Neural progenitor cell (in vitro differentiated cells): Measurements from ENCODE around the gene MYH6. TPM values are rescaled to one million over a fixed set of nuclear protein-coding genes. Genes with fewer than 3 reads are reported as not detected.
A peak's percentile ranks its signal among the peaks of the same experiment; 100 is the strongest.

Experiments used
- DNase-seq: peaks from one replicate; pipeline ENCODE4 v3.0.0-alpha.2; 2016; ENCODE audit warnings: low spot score
- H2AFZ ChIP-seq: fragments of 200-600 bp; sonication (generic); replicated peaks from 2 replicates; pipeline ENCODE4 v1.6.1; 2016; ENCODE audit warnings: antibody characterized with exemption
- H3F3A ChIP-seq: fragments of 200-600 bp; sonication (generic); 2 replicates; pipeline ENCODE4 v1.6.1; 2016; ENCODE audit warnings: antibody characterized with exemption, low read depth
- H3K27ac ChIP-seq: fragments of 200-600 bp; sonication (generic); 2 replicates; pipeline ENCODE4 v1.5.1; 2016; ENCODE audit warnings: mild to moderate bottlenecking
- H3K27me3 ChIP-seq: fragments of 200-600 bp; sonication (generic); 2 replicates; pipeline ENCODE4 v1.6.1; 2016; ENCODE audit warnings: mild to moderate bottlenecking, moderate library complexity
- H3K36me3 ChIP-seq: fragments of 200-600 bp; sonication (generic); 2 replicates; pipeline ENCODE4 v1.5.1; 2016
- H3K4me1 ChIP-seq: fragments of 200-600 bp; sonication (generic); 2 replicates; pipeline ENCODE4 v1.6.1; 2016; ENCODE audit warnings: mixed run types
- H3K4me2 ChIP-seq: fragments of 200-600 bp; sonication (generic); 2 replicates; pipeline ENCODE4 v1.6.1; 2016
- H3K4me3 ChIP-seq: fragments of 200-600 bp; sonication (generic); 2 replicates; pipeline ENCODE4 v1.5.1; 2016
- H3K79me2 ChIP-seq: fragments of 200-600 bp; sonication (generic); 2 replicates; pipeline ENCODE4 v1.6.1; 2016; ENCODE audit warnings: low read depth
- H3K9ac ChIP-seq: fragments of 200-600 bp; sonication (generic); 2 replicates; pipeline ENCODE4 v1.6.1; 2016
- H3K9me3 ChIP-seq: fragments of 200-600 bp; sonication (generic); 2 replicates; pipeline ENCODE4 v1.5.1; 2016; ENCODE audit warnings: low read depth
- H4K20me1 ChIP-seq: fragments of 200-600 bp; sonication (generic); 2 replicates; pipeline ENCODE4 v1.6.1; 2016; ENCODE audit warnings: low read depth
- H3K27ac Mint-ChIP-seq: 3 replicates; pipeline ENCODE4 v1.8.0; 2021; ENCODE audit warnings: mixed read lengths
- H3K27me3 Mint-ChIP-seq: 2 replicates; pipeline ENCODE4 v1.8.0; 2022; ENCODE audit warnings: low read depth, mild to moderate bottlenecking, inconsistent platforms, moderate library complexity, mixed read lengths; ENCODE audit not compliant: insufficient read depth
- H3K36me3 Mint-ChIP-seq: 3 replicates; pipeline ENCODE4 v1.8.0; 2021; ENCODE audit warnings: mixed read lengths
- H3K4me1 Mint-ChIP-seq: 3 replicates; pipeline ENCODE4 v1.8.0; 2021; ENCODE audit warnings: mixed read lengths
- H3K4me3 Mint-ChIP-seq: 3 replicates; pipeline ENCODE4 v1.8.0; 2021; ENCODE audit warnings: mild to moderate bottlenecking, moderate library complexity, mixed read lengths
- H3K9me3 Mint-ChIP-seq: 3 replicates; pipeline ENCODE4 v1.8.0; 2020; ENCODE audit warnings: mixed read lengths
- CTCF ChIP-seq: fragments of 200-600 bp; sonication (generic); IDR thresholded peaks from 2 replicates; pipeline ENCODE4 v1.5.1; 2017; ENCODE audit warnings: antibody characterized with exemption, mild to moderate bottlenecking
- EZH2 ChIP-seq: fragments of 200-600 bp; sonication (generic); IDR thresholded peaks from 2 replicates; pipeline ENCODE4 v1.6.1; 2017; ENCODE audit warnings: antibody characterized with exemption, mild to moderate bottlenecking, moderate library complexity
- EZH2phosphoT487 ChIP-seq: fragments of 200-600 bp; sonication (generic); IDR thresholded peaks from 2 replicates; pipeline ENCODE4 v1.6.1; 2017; ENCODE audit warnings: antibody characterized with exemption
- total RNA-seq: library from RNA; depleted of rRNA; stranded (reverse); fragments of >200 nt; gene quantifications from 2 replicates; pipeline ENCODE4 v1.2.3, GENCODE V29; 2015; ENCODE audit warnings: low replicate concordance

The MYH6 gene
- total RNA-seq, 1 donor from 2014 or later = not detected

- no peak overlapping the region for H3K27ac Mint-ChIP-seq
- Histone ChIP-seq H4K20me1 (no peaks in the 10 kb centered on the region), H3K4me3 (no peak overlapping the region), H3F3A (no peaks in the 10 kb centered on the region), H3K27ac (no peak overlapping the region), H3K79me2 (no peaks in the 10 kb centered on the region), H3K36me3 (no peaks in the 10 kb centered on the region), H3K27me3 (no peaks in the 10 kb centered on the region), H3K9ac (no peak overlapping the region), H3K9me3 (no peaks in the 10 kb centered on the region), H3K4me1 (no peaks in the 10 kb centered on the region), H3K4me2 (no peak overlapping the region), H2AFZ (no peak overlapping the region)
- TF ChIP-seq EZH2 (no peak), CTCF (no peak), EZH2phosphoT487 (no peak)
- no peak overlapping the region for H3K4me3 Mint-ChIP-seq
- peaks cover 6% of the 10 kb centered on the region for H3K27me3 Mint-ChIP-seq
- no peaks in the 10 kb centered on the region for H3K9me3 Mint-ChIP-seq
- H3K36me3 Mint-ChIP-seq = no peaks in the 10 kb centered on the region
- peaks cover 15% of the 10 kb centered on the region for H3K4me1 Mint-ChIP-seq
- DNase-seq = no peak
Observed at GRCh38 chr14:23414906-23415820, 7.1 kb upstream of the MYH6 start.

GRCh38 chr14:23414254-23414653 lies 6.2 kb upstream of the MYH6 start:
- TF ChIP-seq EZH2phosphoT487 = no peak
- TF ChIP-seq CTCF = no peak
- no peak for TF ChIP-seq EZH2
- DNase-seq = no peak

GRCh38 chr14:23413681-23414080 lies 5.6 kb upstream of the MYH6 start:
- no peaks in the 10 kb centered on the region for H4K20me1 ChIP-seq
- H3K36me3 ChIP-seq = no peaks in the 10 kb centered on the region
- no peaks in the 10 kb centered on the region for H3K4me1 ChIP-seq
- no peak overlapping the region for H3K9ac ChIP-seq
- H3K4me2 ChIP-seq = no peak overlapping the region
- no peaks in the 10 kb centered on the region for H3K9me3 ChIP-seq
- no peak overlapping the region for H2AFZ ChIP-seq
- no peaks in the 10 kb centered on the region for H3K27me3 ChIP-seq
- Mint-ChIP-seq H3K36me3 (no peaks in the 10 kb centered on the region), H3K4me1 (peaks cover 18% of the 10 kb centered on the region), H3K27me3 (peaks cover 6% of the 10 kb centered on the region), H3K9me3 (no peaks in the 10 kb centered on the region), H3K27ac (no peak overlapping the region), H3K4me3 (no peak overlapping the region)
- no peaks in the 10 kb centered on the region for H3K79me2 ChIP-seq
- no peak for DNase-seq
- no peaks in the 10 kb centered on the region for H3F3A ChIP-seq
- TF ChIP-seq CTCF (no peak), EZH2phosphoT487 (no peak), EZH2 (no peak)
- no peak overlapping the region for H3K4me3 ChIP-seq
- H3K27ac ChIP-seq = no peak overlapping the region

More at GRCh38 chr14:23414254-23414653, 6.2 kb upstream of the MYH6 start:
- Mint-ChIP-seq H3K27ac (peak overlapping the region; percentile 46), H3K4me1 (peaks cover 15% of the 10 kb centered on the region), H3K36me3 (no peaks in the 10 kb centered on the region), H3K4me3 (no peak overlapping the region), H3K27me3 (peaks cover 6% of the 10 kb centered on the region), H3K9me3 (no peaks in the 10 kb centered on the region)
- Histone ChIP-seq H3K9me3 (no peaks in the 10 kb centered on the region), H3K4me1 (no peaks in the 10 kb centered on the region), H3K27ac (no peak overlapping the region), H3K27me3 (no peaks in the 10 kb centered on the region), H3K4me2 (no peak overlapping the region), H2AFZ (no peak overlapping the region), H3K9ac (no peak overlapping the region), H3F3A (no peaks in the 10 kb centered on the region), H3K79me2 (no peaks in the 10 kb centered on the region), H4K20me1 (no peaks in the 10 kb centered on the region), H3K36me3 (no peaks in the 10 kb centered on the region), H3K4me3 (no peak overlapping the region)
